Calu3 (cell line): ENCODE data around the gene PARD3. TPM values are rescaled to one million over a fixed set of nuclear protein-coding genes. Genes with fewer than 3 reads are reported as not detected.

Experiments used
- BruUV-seq: library from RNA; stranded (reverse); fragments of 400-500 nt; replicated peaks from 2 replicates; lab custom pipeline; 2021; lab: Mats Ljungman, UMichigan
- CTCF ChIA-PET: fragments of 300-600 bp; sonication (Branson Sonifier 250); formaldehyde crosslinking; loops from one replicate; lab custom pipeline; 2022; ENCODE audit warnings: antibody characterized with exemption; lab: Charles Lee
- DNase-seq: peaks from one replicate; pipeline ENCODE4 v3.0.0; 2022
- H3K27ac Mint-ChIP-seq: one replicate; pipeline ENCODE4 v1.8.0; 2022; ENCODE audit warnings: mixed read lengths; ENCODE audit not compliant: unreplicated experiment
- H3K27me3 Mint-ChIP-seq: one replicate; pipeline ENCODE4 v1.8.0; 2022; ENCODE audit warnings: mixed read lengths; ENCODE audit not compliant: unreplicated experiment
- H3K36me3 Mint-ChIP-seq: one replicate; pipeline ENCODE4 v1.8.0; 2022; ENCODE audit warnings: mild to moderate bottlenecking, moderate library complexity, mixed read lengths; ENCODE audit not compliant: insufficient read depth, unreplicated experiment
- H3K4me1 Mint-ChIP-seq: one replicate; pipeline ENCODE4 v1.8.0; 2022; ENCODE audit warnings: mild to moderate bottlenecking, low read depth, mixed read lengths; ENCODE audit not compliant: unreplicated experiment
- H3K4me3 Mint-ChIP-seq: one replicate; pipeline ENCODE4 v1.8.0; 2022; ENCODE audit warnings: mild to moderate bottlenecking, low read depth, moderate library complexity, mixed read lengths; ENCODE audit not compliant: unreplicated experiment
- H3K9me3 Mint-ChIP-seq: one replicate; pipeline ENCODE4 v1.8.0; 2022; ENCODE audit warnings: low read depth, mixed read lengths; ENCODE audit not compliant: unreplicated experiment
- CTCF ChIP-seq: fragments of 200-600 bp; IDR thresholded peaks from one replicate; pipeline ENCODE4 v1.8.0; 2022; ENCODE audit warnings: antibody characterized with exemption; ENCODE audit not compliant: unreplicated experiment
- intact Hi-C: fragments of 100-400 bp; cut with micrococcal nuclease; formaldehyde crosslinking; loops from one replicate; pipeline ENCODE4 v1.10.0; 2022; ENCODE audit not compliant: unreplicated experiment
- total RNA-seq: library from RNA; stranded (reverse); gene quantifications from 2 replicates; pipeline ENCODE4 v1.2.3, GENCODE V29; 2022

PARD3 gene
- total RNA-seq, 1 experiment from 2014 or later = 62.4 TPM

GRCh38 chr10:34697351-34698247, 117.5 kb downstream of the PARD3 start:
- intact Hi-C loops = loop anchor here (1.0 kb wide), 1 partner anchor 38 kb away; no protein-coding TSS in a partner anchor
- no peaks in the 10 kb centered on the region for H3K27me3 Mint-ChIP-seq
- BruUV-seq = no TSS peak
- TF ChIP-seq CTCF = no peak
- CTCF ChIA-PET = interaction anchor here (0.8 to 1.0 kb wide), 2 partner anchors 29 to 34 kb away, joined by 3 to 4 read pairs; no protein-coding TSS in a partner anchor
- peak overlapping the region; percentile 33 for H3K4me3 Mint-ChIP-seq
- peaks cover 58% of the 10 kb centered on the region for H3K4me1 Mint-ChIP-seq
- H3K27ac Mint-ChIP-seq = no peak overlapping the region
- no peak for DNase-seq
- H3K36me3 Mint-ChIP-seq = peaks cover 10% of the 10 kb centered on the region
- H3K9me3 Mint-ChIP-seq = no peaks in the 10 kb centered on the region

- no peak for TF ChIP-seq CTCF
- H3K9me3 Mint-ChIP-seq = peaks cover 1% of the 10 kb centered on the region
- H3K27me3 Mint-ChIP-seq = no peaks in the 10 kb centered on the region
- BruUV-seq = no TSS peak
- H3K4me3 Mint-ChIP-seq = no peak overlapping the region
- CTCF ChIA-PET = no interaction called here
- intact Hi-C loops = no loop called here
- H3K4me1 Mint-ChIP-seq = peaks cover 55% of the 10 kb centered on the region
- DNase-seq = no peak
- H3K27ac Mint-ChIP-seq = peak overlapping the region; percentile 13
- H3K36me3 Mint-ChIP-seq = peaks cover 10% of the 10 kb centered on the region
Measured at GRCh38 chr10:34696423-34696822, 118.7 kb downstream of the PARD3 start.

- no peak for TF ChIP-seq CTCF
Measured at GRCh38 chr10:34690383-34691049, 124.6 kb downstream of the PARD3 start.

GRCh38 chr10:34689053-34689452, 126.0 kb downstream of the PARD3 start:
- Mint-ChIP-seq H3K27ac (no peak overlapping the region), H3K27me3 (no peaks in the 10 kb centered on the region)
- CTCF ChIA-PET = no interaction called here

More at GRCh38 chr10:34690383-34691049, 124.6 kb downstream of the PARD3 start:
- intact Hi-C loops = no loop called here
- CTCF ChIA-PET = interaction anchor here (0.6 to 1.1 kb wide), 2 partner anchors 9 to 91 kb away, joined by 3 to 4 read pairs; no protein-coding TSS in a partner anchor
- peaks cover 2% of the 10 kb centered on the region for H3K9me3 Mint-ChIP-seq
- peaks cover 6% of the 10 kb centered on the region for H3K36me3 Mint-ChIP-seq
- no peak overlapping the region for H3K4me3 Mint-ChIP-seq
- BruUV-seq = no TSS peak
- H3K27ac Mint-ChIP-seq = no peak overlapping the region
- peaks cover 17% of the 10 kb centered on the region for H3K4me1 Mint-ChIP-seq
- DNase-seq = no peak
- no peaks in the 10 kb centered on the region for H3K27me3 Mint-ChIP-seq

More at GRCh38 chr10:34689053-34689452, 126.0 kb downstream of the PARD3 start:
- no TSS peak for BruUV-seq
- Mint-ChIP-seq H3K4me3 (no peak overlapping the region), H3K4me1 (peaks cover 23% of the 10 kb centered on the region), H3K9me3 (peaks cover 2% of the 10 kb centered on the region), H3K36me3 (peaks cover 4% of the 10 kb centered on the region)
- no peak for TF ChIP-seq CTCF
- no peak for DNase-seq
- intact Hi-C loops = no loop called here
